Liver (tissue), 9 donors: ENCODE results near the gene ETS2. TPM values are rescaled to one million over a fixed set of nuclear protein-coding genes. Genes with fewer than 3 reads are reported as not detected.

Experiments
- DNase-seq: peaks from one replicate; pipeline ENCODE4 v3.0.0-alpha.2; 2017; ENCODE audit warnings: low spot score
- H3K27ac ChIP-seq, 2 donors: one replicate each; pipeline ENCODE4 v1.7.0; 2013; ENCODE audit warnings: inconsistent platforms in 2 of 2, low read length in 2 of 2, control low read depth in 1 of 2, low read depth in 1 of 2, mild to moderate bottlenecking in 1 of 2
- H3K27me3 ChIP-seq, 4 donors: one replicate each; pipeline versions ENCODE4 v1.6.1 to v1.7.0; 2013; ENCODE audit warnings: low read length in 3 of 4, inconsistent platforms in 1 of 4, mild to moderate bottlenecking in 1 of 4, moderate library complexity in 1 of 4; ENCODE audit not compliant: control insufficient read depth in 4 of 4, insufficient read depth in 4 of 4
- H3K36me3 ChIP-seq, 4 donors: one replicate each; pipeline versions ENCODE4 v1.6.1 to v1.7.0; 2013; ENCODE audit warnings: low read length in 3 of 4, mild to moderate bottlenecking in 3 of 4, low read depth in 1 of 4, moderate library complexity in 1 of 4; ENCODE audit not compliant: control insufficient read depth in 4 of 4, insufficient read depth in 3 of 4
- H3K4me1 ChIP-seq, 4 donors: one replicate each; pipeline versions ENCODE4 v1.6.1 to v1.7.0; 2013; ENCODE audit warnings: low read length in 3 of 4, mild to moderate bottlenecking in 3 of 4, moderate library complexity in 1 of 4; ENCODE audit not compliant: control insufficient read depth in 4 of 4, insufficient read depth in 4 of 4
- H3K4me3 ChIP-seq, 3 donors: one replicate each; pipeline versions ENCODE4 v1.6.1 to v1.7.0; 2013; ENCODE audit warnings: low read length in 3 of 3, control low read depth in 1 of 3, low read depth in 1 of 3, mild to moderate bottlenecking in 1 of 3
- H3K9ac ChIP-seq, 2 donors: one replicate each; pipeline ENCODE4 v1.7.0; 2013; ENCODE audit warnings: low read length in 2 of 2, mild to moderate bottlenecking in 2 of 2, moderate library complexity in 2 of 2, control low read depth in 1 of 2, low read depth in 1 of 2
- H3K9me3 ChIP-seq, 4 donors: one replicate each; pipeline versions ENCODE4 v1.6.1 to v1.7.0; 2013; ENCODE audit warnings: low read length in 3 of 4; ENCODE audit not compliant: control insufficient read depth in 4 of 4
- ATF3 ChIP-seq: IDR thresholded peaks from 2 replicates; pipeline ENCODE4 v1.6.1; 2016; ENCODE audit warnings: antibody characterized with exemption
- CTCF ChIP-seq: fragments of 150-350 bp; IDR thresholded peaks from 2 replicates; pipeline ENCODE4 v1.5.1; 2017; ENCODE audit warnings: improper control_type of control experiment, low read depth, low read length; ENCODE audit not compliant: missing input control
- EGR1 ChIP-seq, 2 donors: IDR thresholded peaks; 2 replicates each; pipeline ENCODE4 v1.6.1; 2016 to 2018; ENCODE audit warnings: antibody characterized with exemption in 2 of 2, low read depth in 2 of 2
- FOXA1 ChIP-seq: IDR thresholded peaks from 2 replicates; pipeline ENCODE4 v1.6.1; 2016; ENCODE audit warnings: antibody characterized with exemption
- FOXA2 ChIP-seq: IDR thresholded peaks from 2 replicates; pipeline ENCODE4 v1.6.1; 2016; ENCODE audit warnings: antibody characterized with exemption
- GABPA ChIP-seq, 2 donors: IDR thresholded peaks in 1 of 2; conservative IDR thresholded peaks in 1 of 2; 2 replicates each; pipeline ENCODE4 v1.6.1; 2016; ENCODE audit warnings: antibody characterized with exemption in 2 of 2, mild to moderate bottlenecking in 1 of 2, moderate library complexity in 1 of 2
- HNF4A ChIP-seq, 2 donors: conservative IDR thresholded peaks; 2 replicates each; pipeline ENCODE4 v1.6.1; 2016; ENCODE audit warnings: antibody characterized with exemption in 2 of 2, mild to moderate bottlenecking in 2 of 2
- HNF4G ChIP-seq: IDR thresholded peaks from 2 replicates; pipeline ENCODE4 v1.6.1; 2016; ENCODE audit warnings: antibody characterized with exemption
- JUND ChIP-seq, 2 donors: IDR thresholded peaks; 2 replicates each; pipeline ENCODE4 v1.6.1; 2016; ENCODE audit warnings: antibody characterized with exemption in 2 of 2
- MAX ChIP-seq: IDR thresholded peaks from 2 replicates; pipeline ENCODE4 v1.6.1; 2016; ENCODE audit warnings: antibody characterized with exemption
- NR2F2 ChIP-seq: IDR thresholded peaks from 2 replicates; pipeline ENCODE4 v1.6.1; 2016; ENCODE audit warnings: antibody characterized with exemption
- RAD21 ChIP-seq, 2 donors: IDR thresholded peaks; 2 replicates each; pipeline ENCODE4 v1.6.1; 2016; ENCODE audit warnings: antibody characterized with exemption in 2 of 2, mild to moderate bottlenecking in 2 of 2
- REST ChIP-seq: IDR thresholded peaks from 2 replicates; pipeline ENCODE4 v1.6.1; 2016; ENCODE audit warnings: antibody characterized with exemption, mild to moderate bottlenecking
- RXRA ChIP-seq, 2 donors: IDR thresholded peaks; 2 replicates each; pipeline ENCODE4 v1.6.1; 2017 to 2018; ENCODE audit warnings: antibody characterized with exemption in 2 of 2, mild to moderate bottlenecking in 1 of 2
- SP1 ChIP-seq: IDR thresholded peaks from 2 replicates; pipeline ENCODE4 v1.6.1; 2018; ENCODE audit warnings: antibody characterized with exemption, mild to moderate bottlenecking
- TAF1 ChIP-seq: conservative IDR thresholded peaks from 2 replicates; pipeline ENCODE4 v1.6.1; 2016; ENCODE audit warnings: antibody characterized with exemption, mild to moderate bottlenecking
- YY1 ChIP-seq: IDR thresholded peaks from 2 replicates; pipeline ENCODE4 v1.6.1; 2016; ENCODE audit warnings: antibody characterized with exemption, mild to moderate bottlenecking
- ZBTB33 ChIP-seq: IDR thresholded peaks from 2 replicates; pipeline ENCODE4 v1.6.1; 2016; ENCODE audit warnings: antibody characterized with exemption
- WGBS: extraction: QIAGEN DNeasy Blood & Tissue Kit; methylation state at CpG from one replicate; pipeline ENCODE4 v1.1.7; 2013; 5-methylcytosine and 5-hydroxymethylcytosine counted together
- polyA plus RNA-seq, 2 donors: library from polyadenylated mRNA; stranded (reverse) in 1 of 2; unstranded in 1 of 2; fragments of 200-250 nt in 1 of 2; fragments of >200 nt in 1 of 2; fragmentation: Nextera tagmentation in 1 of 2; extraction: Ambion mirVana in 1 of 2; gene quantifications; one replicate each; pipeline versions ENCODE4 v1.2.1 to v1.2.3, GENCODE V29; 2013 to 2015
- total RNA-seq, 2 donors: library from RNA; depleted of rRNA; stranded (reverse); fragments of >200 nt; gene quantifications; one replicate each; pipeline ENCODE4 v1.2.3, GENCODE V29; 2014
- donor health status: healthy.
- donor health status: healthy.
- donor health status: healthy.
- donor health status: healthy.
- donor health status: healthy.

Gene ETS2
- total and polyA plus RNA-seq, 4 donors = 20.2 to 90.7 (median 41.8) TPM

- Histone ChIP-seq H3K4me1 (peaks cover 6 to 49% (median 16%) of the 10 kb centered on the region in 4 donors), H3K9me3 (peaks cover 0 to 17% (median under 1%) of the 10 kb centered on the region in 4 donors), H3K27ac (peak overlapping the region; percentile 58 to 93), H3K4me3 (no peak overlapping the region), H3K36me3 (peaks cover 9 to 54% (median 33%) of the 10 kb centered on the region in 4 donors), H3K27me3 (no peaks in the 10 kb centered on the region), H3K9ac (peak overlapping the region in 1 of 2 donors; percentile 44)
- peak; percentile 91 to 98 for TF ChIP-seq RXRA (IDR thresholded peaks at IDR 0.05)
- peak; percentile 85 to 98 for TF ChIP-seq HNF4A (conservative IDR thresholded peaks at IDR 0.05)
- no peak for TF ChIP-seq NR2F2
- peak; percentile 33 to 54 for TF ChIP-seq RAD21 (IDR thresholded peaks at IDR 0.05)
- peak; percentile 46 for TF ChIP-seq ATF3
- TF ChIP-seq CTCF = no peak
- peak in 1 of 2 donors; percentile 51 for TF ChIP-seq EGR1 (IDR thresholded peaks at IDR 0.05; ENCODE audit: low read depth in 2 of 2)
- no peak for TF ChIP-seq TAF1
- peak; percentile 78 for TF ChIP-seq FOXA2
- peak in 1 of 2 donors; percentile 26 for TF ChIP-seq GABPA (IDR thresholded peaks at IDR 0.05 in 1 of 2, conservative IDR thresholded peaks at IDR 0.05 in 1 of 2)
- TF ChIP-seq JUND (IDR thresholded peaks at IDR 0.05) = peak; percentile 76 to 92
- TF ChIP-seq MAX = peak; percentile 84
- peak; percentile 77 for TF ChIP-seq SP1
- peak; percentile 96 for TF ChIP-seq YY1
- peak; percentile 39 for TF ChIP-seq HNF4G
- TF ChIP-seq REST = peak; percentile 66
- peak; percentile 74 for TF ChIP-seq FOXA1
- peak; percentile 86 for TF ChIP-seq ZBTB33
- no peak for DNase-seq
- 39% methylated on average over 19 of the region's 19 CpGs for WGBS
Observed at GRCh38 chr21:38824124-38824822, 18.5 kb downstream of the ETS2 start.
